Right atrium auricular region (tissue), 2 donors: Measurements from ENCODE around the gene MCF2L. TPM values are rescaled to one million over a fixed set of nuclear protein-coding genes. Genes with fewer than 3 reads are reported as not detected.

ENCODE experiments used
- DNase-seq: peaks from one replicate; pipeline ENCODE4 v3.0.0-alpha.2; 2019; ENCODE audit warnings: low spot score
- H3K27ac ChIP-seq, 2 donors: fragments of 200-600 bp; sonication (generic); 1 replicate in 1 of 2; 2 replicates in 1 of 2; pipeline ENCODE4 v1.5.1; 2016 to 2019
- H3K27me3 ChIP-seq, 2 donors: fragments of 200-600 bp; sonication (generic); one replicate each; pipeline versions ENCODE4 v1.5.1 to v1.6.0; 2017 to 2019
- H3K36me3 ChIP-seq: fragments of 200-600 bp; sonication (generic); one replicate; pipeline ENCODE4 v1.5.1; 2016
- H3K4me1 ChIP-seq, 2 donors: fragments of 200-600 bp; sonication (generic); one replicate each; pipeline versions ENCODE4 v1.5.1 to v1.6.0; 2017 to 2019
- H3K4me3 ChIP-seq, 2 donors: fragments of 200-600 bp; sonication (generic); 1 replicate in 1 of 2; 2 replicates in 1 of 2; pipeline ENCODE4 v1.5.1; 2017 to 2019; ENCODE audit warnings: mild to moderate bottlenecking in 1 of 2, moderate library complexity in 1 of 2
- H3K9me3 ChIP-seq, 2 donors: fragments of 200-600 bp; sonication (generic); one replicate each; pipeline ENCODE4 v1.5.1; 2019
- total RNA-seq, 2 donors: library from RNA; depleted of rRNA; stranded (reverse); fragments of >200 nt; gene quantifications; one replicate each; pipeline ENCODE4 v1.1.0, GENCODE V29; 2016
- TF ChIP-seq, protein P1 (sequence below), 2 donors: fragments of 200-600 bp; sonication (generic); IDR thresholded peaks; one replicate each; pipeline ENCODE4 v1.5.1; 2019; ENCODE audit warnings: antibody characterized with exemption in 2 of 2

The MCF2L gene
- total RNA-seq, 2 donors from 2014 or later = 17.1 to 21.6 TPM

DNA sequence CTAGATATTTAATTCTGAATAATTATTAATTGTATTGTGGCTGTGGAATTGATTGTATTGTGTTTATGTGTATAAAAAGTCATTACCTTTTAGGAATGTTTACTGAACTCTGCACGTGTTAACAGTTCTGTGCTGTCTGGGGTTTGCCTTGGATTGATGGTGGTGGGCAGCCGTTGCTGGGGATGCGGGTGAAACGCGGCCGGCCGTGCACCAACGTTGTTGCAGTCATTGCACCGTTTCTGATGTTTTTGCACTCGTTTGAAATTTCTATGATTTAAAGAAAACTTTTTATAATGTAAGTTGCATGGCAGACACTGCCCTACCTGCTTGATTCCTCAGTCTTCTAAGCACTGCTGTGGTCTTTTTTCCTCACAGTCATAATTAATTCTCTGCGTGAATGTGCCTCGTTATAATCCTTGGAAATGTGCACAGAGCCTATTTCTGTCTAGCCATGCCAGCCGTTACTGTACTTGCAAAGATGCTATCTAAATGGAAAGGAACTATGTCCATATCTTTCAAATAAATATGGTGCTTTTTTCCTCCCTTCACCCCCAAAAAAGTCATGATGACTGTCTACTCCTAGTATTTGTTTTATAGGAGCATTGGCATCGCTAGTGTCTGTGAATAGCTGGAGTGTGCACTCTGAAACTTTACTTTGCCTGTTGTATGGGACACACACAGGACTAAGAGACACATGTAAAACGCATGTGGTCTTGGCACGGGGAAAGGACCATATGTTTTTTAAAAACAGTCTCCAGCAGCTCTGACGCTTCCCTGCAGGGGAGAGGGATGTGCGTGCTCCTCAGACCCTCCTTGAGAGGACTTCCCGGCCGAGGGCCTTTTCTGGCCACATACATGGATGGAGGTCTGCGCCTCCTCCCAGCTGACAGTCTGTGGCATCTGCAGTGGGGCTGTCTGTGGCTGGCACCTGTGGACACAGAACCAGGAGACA is 40.7 kb upstream of the MCF2L start:
- TF ChIP-seq, protein P1, sequence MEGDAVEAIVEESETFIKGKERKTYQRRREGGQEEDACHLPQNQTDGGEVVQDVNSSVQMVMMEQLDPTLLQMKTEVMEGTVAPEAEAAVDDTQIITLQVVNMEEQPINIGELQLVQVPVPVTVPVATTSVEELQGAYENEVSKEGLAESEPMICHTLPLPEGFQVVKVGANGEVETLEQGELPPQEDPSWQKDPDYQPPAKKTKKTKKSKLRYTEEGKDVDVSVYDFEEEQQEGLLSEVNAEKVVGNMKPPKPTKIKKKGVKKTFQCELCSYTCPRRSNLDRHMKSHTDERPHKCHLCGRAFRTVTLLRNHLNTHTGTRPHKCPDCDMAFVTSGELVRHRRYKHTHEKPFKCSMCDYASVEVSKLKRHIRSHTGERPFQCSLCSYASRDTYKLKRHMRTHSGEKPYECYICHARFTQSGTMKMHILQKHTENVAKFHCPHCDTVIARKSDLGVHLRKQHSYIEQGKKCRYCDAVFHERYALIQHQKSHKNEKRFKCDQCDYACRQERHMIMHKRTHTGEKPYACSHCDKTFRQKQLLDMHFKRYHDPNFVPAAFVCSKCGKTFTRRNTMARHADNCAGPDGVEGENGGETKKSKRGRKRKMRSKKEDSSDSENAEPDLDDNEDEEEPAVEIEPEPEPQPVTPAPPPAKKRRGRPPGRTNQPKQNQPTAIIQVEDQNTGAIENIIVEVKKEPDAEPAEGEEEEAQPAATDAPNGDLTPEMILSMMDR (IDR thresholded peaks at IDR 0.05) = no peak
- Histone ChIP-seq H3K9me3 (no peaks in the 10 kb centered on the region), H3K27ac (no peak overlapping the region), H3K4me3 (no peak overlapping the region), H3K36me3 (no peaks in the 10 kb centered on the region), H3K27me3 (no peaks in the 10 kb centered on the region), H3K4me1 (peaks cover 0 to 16% of the 10 kb centered on the region in 2 donors)
- DNase-seq = no peak

DNA sequence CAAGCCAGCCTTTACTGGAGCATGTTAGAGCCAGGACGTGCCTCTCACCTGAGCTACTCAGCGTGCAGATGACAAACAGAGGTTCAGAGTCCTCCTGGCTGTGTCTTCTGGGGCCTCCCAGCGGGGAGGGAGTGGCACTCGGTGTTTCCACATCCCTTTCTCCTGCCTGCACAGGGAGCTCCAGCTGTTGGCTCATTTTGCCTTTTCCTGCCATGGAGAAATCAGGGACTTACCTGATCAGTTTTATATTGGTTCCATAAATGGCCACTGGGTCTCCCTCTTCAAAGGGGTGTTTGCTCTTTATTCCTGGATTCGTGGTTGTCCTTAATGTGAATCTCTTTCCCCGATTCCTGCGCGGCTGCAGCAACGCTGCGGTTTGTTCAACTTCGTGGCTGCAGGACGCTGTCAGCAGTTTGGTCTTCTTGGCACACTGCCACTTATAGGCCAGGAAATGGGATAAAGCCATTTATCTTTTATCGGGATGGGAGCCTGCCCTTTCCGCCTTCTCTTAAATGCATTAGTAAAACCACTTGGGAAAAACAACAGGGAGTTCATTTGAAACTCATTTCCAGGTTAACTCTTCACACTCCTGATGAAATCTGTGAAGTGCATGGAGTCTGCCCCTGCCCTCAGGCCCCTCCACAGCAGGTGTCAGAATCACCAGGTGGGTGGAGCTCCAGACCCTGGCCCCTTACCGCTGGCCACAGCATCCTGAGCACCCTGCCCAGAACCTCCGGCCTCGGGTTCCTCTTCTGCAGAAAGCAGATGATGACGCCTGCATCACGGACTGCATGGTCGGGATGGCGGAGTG is 39.8 kb upstream of the MCF2L start:
- DNase-seq = no peak
- no peaks in the 10 kb centered on the region for H3K27me3 ChIP-seq
- H3K4me3 ChIP-seq = peak overlapping the region in 1 of 2 donors; percentile 4
- no peak overlapping the region for H3K27ac ChIP-seq
- no peaks in the 10 kb centered on the region for H3K36me3 ChIP-seq
- H3K4me1 ChIP-seq = peaks cover 0 to 16% of the 10 kb centered on the region in 2 donors
- H3K9me3 ChIP-seq = no peaks in the 10 kb centered on the region
- TF ChIP-seq, protein P1 (IDR thresholded peaks at IDR 0.05) = no peak

DNA sequence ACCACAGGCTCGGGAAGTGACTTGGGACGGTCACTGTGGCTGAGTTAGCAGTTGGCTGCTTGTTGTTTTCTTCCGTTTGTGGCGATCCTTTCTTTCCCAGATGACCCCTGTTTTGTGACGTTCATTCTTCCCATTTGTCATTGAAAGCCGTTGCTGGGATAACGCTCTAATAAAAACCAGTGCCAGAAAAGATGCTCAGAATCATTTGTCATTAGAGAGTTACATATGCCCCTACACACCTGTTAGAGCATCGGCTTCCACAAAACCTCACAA is 39.3 kb upstream of the MCF2L start:
- Histone ChIP-seq H3K9me3 (no peaks in the 10 kb centered on the region), H3K27ac (no peak overlapping the region), H3K4me1 (peaks cover 0 to 16% of the 10 kb centered on the region in 2 donors), H3K36me3 (no peaks in the 10 kb centered on the region), H3K4me3 (no peak overlapping the region), H3K27me3 (no peaks in the 10 kb centered on the region)
- DNase-seq = no peak
- TF ChIP-seq, protein P1 (IDR thresholded peaks at IDR 0.05) = no peak

DNA sequence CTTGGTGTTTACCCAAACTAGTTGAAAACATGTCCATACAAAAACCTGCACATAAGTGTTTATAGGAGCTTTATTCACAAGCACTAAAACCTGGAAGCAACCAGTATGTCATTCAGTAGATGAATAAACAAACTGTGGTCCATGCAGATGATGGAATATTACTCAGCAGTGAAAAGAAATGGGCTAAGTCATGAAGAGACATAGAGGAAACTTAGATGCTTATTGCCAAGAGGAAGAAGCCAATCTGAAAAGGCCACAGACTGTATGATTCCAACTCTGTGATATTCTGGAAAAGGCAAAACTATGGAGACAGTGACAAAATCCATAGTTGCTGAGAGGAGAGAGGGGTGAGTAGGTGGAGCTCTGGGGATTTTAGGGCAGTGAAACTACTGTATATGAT is 38.8 kb upstream of the MCF2L start:
- H3K4me3 ChIP-seq = no peak overlapping the region
- no peaks in the 10 kb centered on the region for H3K9me3 ChIP-seq
- no peak for DNase-seq
- no peaks in the 10 kb centered on the region for H3K36me3 ChIP-seq
- H3K27me3 ChIP-seq = no peaks in the 10 kb centered on the region
- TF ChIP-seq, protein P1 (IDR thresholded peaks at IDR 0.05) = no peak
- peaks cover 0 to 16% of the 10 kb centered on the region in 2 donors for H3K4me1 ChIP-seq
- H3K27ac ChIP-seq = no peak overlapping the region

DNA sequence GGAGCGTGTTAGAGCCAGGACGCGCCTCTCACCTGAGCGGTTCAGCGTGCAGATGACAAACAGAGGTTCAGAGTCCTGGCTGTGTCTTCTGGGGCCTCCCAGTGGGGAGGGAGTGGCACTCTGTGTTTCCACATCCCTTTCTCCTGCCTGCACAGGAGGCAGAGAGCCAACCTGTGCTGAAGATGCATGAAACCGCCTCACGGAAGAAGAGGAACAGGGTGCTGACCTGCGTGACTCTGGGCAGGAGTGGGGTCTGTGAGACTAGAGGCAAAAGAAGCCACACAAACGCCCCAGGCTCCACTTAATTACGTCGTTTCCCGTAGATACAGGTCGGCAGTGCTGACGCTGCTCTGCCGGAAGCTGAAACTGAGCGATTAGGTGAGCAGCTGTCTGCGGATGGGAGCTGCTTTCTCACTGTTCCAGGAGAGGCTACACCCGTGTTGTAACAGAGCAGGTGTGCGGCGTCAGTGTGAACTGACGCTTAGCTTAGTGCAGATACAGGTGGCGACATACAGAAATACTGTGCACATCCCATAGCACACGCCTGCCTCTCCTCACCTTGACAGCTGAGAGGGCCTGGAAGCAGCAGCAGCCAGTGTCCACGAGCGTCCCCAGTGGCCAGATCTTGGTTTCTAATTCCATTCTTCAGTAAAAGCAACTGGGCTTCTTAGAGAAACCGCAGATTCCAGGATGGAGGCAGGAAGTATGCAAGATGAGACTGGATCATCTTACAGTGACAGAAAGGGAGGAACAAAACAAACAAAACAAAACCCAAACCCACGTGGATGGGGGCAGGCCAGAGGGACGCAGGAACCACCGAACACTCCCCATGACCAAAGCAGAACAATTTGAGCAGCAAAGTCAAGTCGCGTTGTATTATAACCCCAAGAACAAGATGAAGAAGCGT is 37.7 kb upstream of the MCF2L start:
- Histone ChIP-seq H3K27me3 (no peaks in the 10 kb centered on the region), H3K4me3 (no peak overlapping the region), H3K4me1 (peaks cover 0 to 16% of the 10 kb centered on the region in 2 donors), H3K9me3 (no peaks in the 10 kb centered on the region), H3K36me3 (no peaks in the 10 kb centered on the region), H3K27ac (no peak overlapping the region)
- TF ChIP-seq, protein P1 (IDR thresholded peaks at IDR 0.05) = peak in 1 of 2 donors; percentile 57
- DNase-seq = no peak
